ENCODE data around the gene MED8. TPM values are rescaled to one million over a fixed set of nuclear protein-coding genes. Genes with fewer than 3 reads are reported as not detected.

MED8 gene
- total and polyA plus RNA-seq, 9 of the 15 experiments (the other 6 are each of a cell fraction or from before 2014, with no cell fraction given) = 23.0 to 120 (median 56.4) TPM

DNA sequence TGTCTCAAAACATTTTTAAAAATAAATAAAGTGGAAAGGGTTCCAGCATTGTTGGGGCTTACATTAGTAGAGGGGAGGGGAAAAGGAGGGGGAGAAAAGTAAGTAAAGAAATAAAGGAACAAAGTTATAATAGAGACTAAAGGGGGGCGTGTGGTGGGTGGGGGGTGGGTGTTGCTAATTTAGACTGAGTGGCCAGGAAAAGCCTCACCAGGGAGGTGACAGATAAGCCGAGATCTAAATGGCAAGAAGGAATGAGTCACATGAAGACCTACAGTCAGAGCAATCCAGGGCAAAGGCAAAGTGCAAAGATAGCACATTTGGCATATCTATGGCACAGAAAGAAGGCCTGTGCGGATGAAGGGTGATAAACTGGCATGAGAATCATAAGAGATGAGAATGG lies 44.5 kb downstream of the MED8 start (continued):
- peak; percentile 64; the same call in 1 of the 2 replicates for TF ChIP-seq KLF16 (IDR thresholded peaks at IDR 0.05)
- TF ChIP-seq, protein P1, sequence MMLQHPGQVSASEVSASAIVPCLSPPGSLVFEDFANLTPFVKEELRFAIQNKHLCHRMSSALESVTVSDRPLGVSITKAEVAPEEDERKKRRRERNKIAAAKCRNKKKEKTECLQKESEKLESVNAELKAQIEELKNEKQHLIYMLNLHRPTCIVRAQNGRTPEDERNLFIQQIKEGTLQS (IDR thresholded peaks at IDR 0.05) = peak; percentile 78
- TF ChIP-seq, protein P1 (CRISPR knock-in tag; conservative IDR thresholded peaks at IDR 0.05) = no peak
- TF ChIP-seq, protein P2, sequence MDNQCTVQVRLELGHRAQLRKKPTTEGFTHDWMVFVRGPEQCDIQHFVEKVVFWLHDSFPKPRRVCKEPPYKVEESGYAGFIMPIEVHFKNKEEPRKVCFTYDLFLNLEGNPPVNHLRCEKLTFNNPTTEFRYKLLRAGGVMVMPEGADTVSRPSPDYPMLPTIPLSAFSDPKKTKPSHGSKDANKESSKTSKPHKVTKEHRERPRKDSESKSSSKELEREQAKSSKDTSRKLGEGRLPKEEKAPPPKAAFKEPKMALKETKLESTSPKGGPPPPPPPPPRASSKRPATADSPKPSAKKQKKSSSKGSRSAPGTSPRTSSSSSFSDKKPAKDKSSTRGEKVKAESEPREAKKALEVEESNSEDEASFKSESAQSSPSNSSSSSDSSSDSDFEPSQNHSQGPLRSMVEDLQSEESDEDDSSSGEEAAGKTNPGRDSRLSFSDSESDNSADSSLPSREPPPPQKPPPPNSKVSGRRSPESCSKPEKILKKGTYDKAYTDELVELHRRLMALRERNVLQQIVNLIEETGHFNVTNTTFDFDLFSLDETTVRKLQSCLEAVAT (IDR thresholded peaks at IDR 0.05) = no peak
- peak; percentile 59 for TF ChIP-seq STAT5A (IDR thresholded peaks at IDR 0.05; ENCODE audit: borderline replicate concordance, low read length)
- TF ChIP-seq C11orf30 (IDR thresholded peaks at IDR 0.05; ENCODE audit: low read depth) = peak; percentile 82
- TF ChIP-seq POLR2AphosphoS5 (IDR thresholded peaks at IDR 0.05; ENCODE audit: control insufficient read depth, insufficient read depth, low read depth, low read length) = peak; percentile 55; the same call in 1 of the 2 replicates
- TF ChIP-seq, protein P3, sequence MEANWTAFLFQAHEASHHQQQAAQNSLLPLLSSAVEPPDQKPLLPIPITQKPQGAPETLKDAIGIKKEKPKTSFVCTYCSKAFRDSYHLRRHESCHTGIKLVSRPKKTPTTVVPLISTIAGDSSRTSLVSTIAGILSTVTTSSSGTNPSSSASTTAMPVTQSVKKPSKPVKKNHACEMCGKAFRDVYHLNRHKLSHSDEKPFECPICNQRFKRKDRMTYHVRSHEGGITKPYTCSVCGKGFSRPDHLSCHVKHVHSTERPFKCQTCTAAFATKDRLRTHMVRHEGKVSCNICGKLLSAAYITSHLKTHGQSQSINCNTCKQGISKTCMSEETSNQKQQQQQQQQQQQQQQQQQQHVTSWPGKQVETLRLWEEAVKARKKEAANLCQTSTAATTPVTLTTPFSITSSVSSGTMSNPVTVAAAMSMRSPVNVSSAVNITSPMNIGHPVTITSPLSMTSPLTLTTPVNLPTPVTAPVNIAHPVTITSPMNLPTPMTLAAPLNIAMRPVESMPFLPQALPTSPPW (CRISPR knock-in tag; IDR thresholded peaks at IDR 0.05) = peak; percentile 75
- TF ChIP-seq GATAD2A (IDR thresholded peaks at IDR 0.05) = 0 out of 2 replicates have a peak, but pooled peaks have one; percentile 44
- peak in 1 of 2 experiments; percentile 13; a peak in 1 of 3 replicates for TF ChIP-seq CBX3 (IDR thresholded peaks at IDR 0.05; ENCODE audit: borderline replicate concordance in 1 of 2, low read length in 2 of 2)
- peak; percentile 72 for TF ChIP-seq MEF2D (tag; conservative IDR thresholded peaks at IDR 0.05; ENCODE audit: low read depth)
- 0 out of 4 replicates have a peak, but pooled peaks of 1 of the 2 experiments have one; percentile 16 for TF ChIP-seq CSDE1 (IDR thresholded peaks at IDR 0.05)
- TF ChIP-seq SMARCC2 (IDR thresholded peaks at IDR 0.05; ENCODE audit: low read depth) = peak; percentile 67; the same call in 1 of the 2 replicates
- TF ChIP-seq, protein P4, sequence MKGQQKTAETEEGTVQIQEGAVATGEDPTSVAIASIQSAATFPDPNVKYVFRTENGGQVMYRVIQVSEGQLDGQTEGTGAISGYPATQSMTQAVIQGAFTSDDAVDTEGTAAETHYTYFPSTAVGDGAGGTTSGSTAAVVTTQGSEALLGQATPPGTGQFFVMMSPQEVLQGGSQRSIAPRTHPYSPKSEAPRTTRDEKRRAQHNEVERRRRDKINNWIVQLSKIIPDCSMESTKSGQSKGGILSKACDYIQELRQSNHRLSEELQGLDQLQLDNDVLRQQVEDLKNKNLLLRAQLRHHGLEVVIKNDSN (CRISPR knock-in tag; IDR thresholded peaks at IDR 0.05) = peak; percentile 35; the same call in 1 of the 2 replicates
- TF ChIP-seq RAD21 (CRISPR knock-in tag; conservative IDR thresholded peaks at IDR 0.05 in 1 of 2, IDR thresholded peaks at IDR 0.05 in 1 of 2) = no peak
- TF ChIP-seq SRF (CRISPR knock-in tag; IDR thresholded peaks at IDR 0.05) = peak in 1 of 2 experiments; percentile 43; a peak in 1 of 4 replicates
- TF ChIP-seq EGR1 (conservative IDR thresholded peaks at IDR 0.05) = peak; percentile 98
- TF ChIP-seq TCF3 (CRISPR knock-in tag; IDR thresholded peaks at IDR 0.05) = peak; percentile 84
- TF ChIP-seq RFX1 (IDR thresholded peaks at IDR 0.05) = no peak
- peak; percentile 73 for TF ChIP-seq MEF2A (IDR thresholded peaks at IDR 0.05; ENCODE audit: control insufficient read depth, low read depth, low read length)
- TF ChIP-seq, protein P5, sequence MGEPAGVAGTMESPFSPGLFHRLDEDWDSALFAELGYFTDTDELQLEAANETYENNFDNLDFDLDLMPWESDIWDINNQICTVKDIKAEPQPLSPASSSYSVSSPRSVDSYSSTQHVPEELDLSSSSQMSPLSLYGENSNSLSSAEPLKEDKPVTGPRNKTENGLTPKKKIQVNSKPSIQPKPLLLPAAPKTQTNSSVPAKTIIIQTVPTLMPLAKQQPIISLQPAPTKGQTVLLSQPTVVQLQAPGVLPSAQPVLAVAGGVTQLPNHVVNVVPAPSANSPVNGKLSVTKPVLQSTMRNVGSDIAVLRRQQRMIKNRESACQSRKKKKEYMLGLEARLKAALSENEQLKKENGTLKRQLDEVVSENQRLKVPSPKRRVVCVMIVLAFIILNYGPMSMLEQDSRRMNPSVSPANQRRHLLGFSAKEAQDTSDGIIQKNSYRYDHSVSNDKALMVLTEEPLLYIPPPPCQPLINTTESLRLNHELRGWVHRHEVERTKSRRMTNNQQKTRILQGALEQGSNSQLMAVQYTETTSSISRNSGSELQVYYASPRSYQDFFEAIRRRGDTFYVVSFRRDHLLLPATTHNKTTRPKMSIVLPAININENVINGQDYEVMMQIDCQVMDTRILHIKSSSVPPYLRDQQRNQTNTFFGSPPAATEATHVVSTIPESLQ (CRISPR knock-in tag; IDR thresholded peaks at IDR 0.05) = no peak
- 0 out of 2 replicates have a peak, but pooled peaks have one; percentile 11 for TF ChIP-seq MTA2 (IDR thresholded peaks at IDR 0.05; ENCODE audit: low read depth)
- no peak for TF ChIP-seq HMGN3 (IDR thresholded peaks at IDR 0.05; ENCODE audit: borderline replicate concordance, extremely low read depth, insufficient read length, low read depth, low read length)
